GM21390 (cell line): ENCODE measurements around the gene TBX18.

ENCODE experiments used
- ATAC-seq: cut with Tn5 transposase; IDR thresholded peaks from one replicate; pipeline ENCODE4 v1.9.1; 2021; ENCODE audit not compliant: unreplicated experiment

TBX18 gene

DNA sequence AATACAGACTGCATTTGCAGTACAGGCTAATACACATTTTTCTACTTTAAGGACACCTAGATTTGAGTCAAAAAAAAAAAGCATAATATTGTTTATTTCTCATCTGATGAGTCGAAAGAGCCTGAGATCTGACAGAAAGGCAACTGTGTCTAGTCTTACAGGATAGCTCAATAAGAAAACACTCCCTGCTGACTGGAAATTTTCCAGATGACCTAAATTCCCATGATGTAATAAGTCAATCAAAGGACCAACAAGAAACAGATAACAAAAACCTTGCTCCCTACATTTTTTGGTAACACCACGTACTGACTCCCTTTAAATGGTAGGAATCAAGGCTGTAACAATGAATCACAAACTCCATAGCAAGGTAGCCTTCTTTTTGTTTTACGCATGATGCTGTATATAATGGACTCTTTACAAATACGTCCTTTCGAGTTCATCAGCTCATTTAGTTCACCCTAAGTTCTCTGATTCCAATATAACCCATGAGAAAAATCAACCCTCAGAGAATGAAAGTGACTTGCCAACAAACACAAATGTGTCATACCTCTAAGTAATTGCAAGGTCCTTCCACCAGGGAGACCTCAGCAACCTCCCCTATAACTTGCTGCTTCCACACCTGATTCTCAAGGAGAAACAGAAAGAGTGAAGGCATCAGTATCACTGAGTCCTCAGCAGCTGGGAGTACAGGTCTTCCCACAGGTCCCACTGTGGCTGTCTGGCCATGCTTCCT, 12.1 kb downstream of the TBX18 start:
- no peak for ATAC-seq

- no peak for ATAC-seq
Observed at GRCh38 chr6:84749181-84749580, 15.2 kb downstream of the TBX18 start.

DNA sequence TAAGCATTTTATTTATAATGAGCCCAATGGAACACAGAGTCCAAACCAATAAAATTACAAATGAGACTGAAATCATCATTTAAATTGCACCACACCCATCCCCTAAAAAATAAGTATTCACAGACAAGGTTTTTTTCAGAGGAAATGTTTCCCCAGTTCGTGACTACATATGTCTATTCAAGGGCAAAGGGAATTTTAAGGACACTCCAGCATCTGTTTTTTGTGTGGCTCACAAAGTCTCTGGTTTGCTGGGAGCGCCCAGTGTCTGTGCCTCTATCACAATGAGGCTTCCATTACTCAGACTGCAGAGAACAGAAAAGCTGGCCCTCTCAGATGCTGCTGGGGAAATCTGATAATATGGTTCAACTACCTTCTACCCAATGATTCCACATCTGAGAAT, 16.0 kb downstream of the TBX18 start:
- no peak for ATAC-seq

- ATAC-seq, result no peak
Observed at GRCh38 chr6:84743616-84744015, 20.8 kb downstream of the TBX18 start.

DNA sequence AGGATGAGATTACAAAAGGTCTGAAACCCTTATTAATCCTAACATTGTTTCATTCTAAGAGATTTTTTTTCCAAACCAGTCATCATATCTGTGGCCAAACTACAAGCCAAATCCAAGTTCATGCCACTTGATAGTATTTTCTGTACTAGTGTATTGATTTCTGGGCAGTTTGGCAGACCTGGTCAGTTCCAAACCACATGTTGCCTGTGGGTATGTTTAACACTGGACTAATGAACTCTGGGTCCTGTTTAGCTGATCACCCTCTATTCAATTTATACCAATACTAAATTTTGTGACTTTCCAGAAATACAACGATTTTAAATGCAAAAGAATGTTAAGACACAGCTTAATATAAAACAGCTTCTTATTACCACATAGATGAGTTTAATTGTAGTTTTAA, 24.0 kb downstream of the TBX18 start:
- no peak for ATAC-seq

GRCh38 chr6:84739866-84740208, 24.6 kb downstream of the TBX18 start:
- no peak for ATAC-seq

- no peak for ATAC-seq
Observed at GRCh38 chr6:84738996-84739865, 25.2 kb downstream of the TBX18 start.

DNA sequence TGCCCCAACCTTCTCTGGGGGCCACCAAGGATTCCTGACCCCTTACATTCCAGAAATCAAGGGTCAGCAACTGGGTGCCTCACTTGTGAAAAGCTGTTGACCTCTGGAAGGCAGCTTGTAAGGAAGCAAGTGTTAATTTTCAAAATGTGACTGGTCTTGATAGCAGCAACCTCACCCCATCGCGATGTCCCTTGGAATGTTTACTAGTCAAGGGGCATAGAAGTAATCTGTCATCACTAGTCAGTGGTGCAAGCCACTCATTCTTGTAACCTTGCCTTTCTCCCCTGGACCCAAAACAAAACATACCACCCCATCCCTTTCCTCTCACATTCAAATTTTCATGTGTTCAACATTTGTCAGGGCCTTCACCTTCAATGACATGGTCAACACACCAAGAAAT, 30.5 kb downstream of the TBX18 start:
- ATAC-seq, result no peak

DNA sequence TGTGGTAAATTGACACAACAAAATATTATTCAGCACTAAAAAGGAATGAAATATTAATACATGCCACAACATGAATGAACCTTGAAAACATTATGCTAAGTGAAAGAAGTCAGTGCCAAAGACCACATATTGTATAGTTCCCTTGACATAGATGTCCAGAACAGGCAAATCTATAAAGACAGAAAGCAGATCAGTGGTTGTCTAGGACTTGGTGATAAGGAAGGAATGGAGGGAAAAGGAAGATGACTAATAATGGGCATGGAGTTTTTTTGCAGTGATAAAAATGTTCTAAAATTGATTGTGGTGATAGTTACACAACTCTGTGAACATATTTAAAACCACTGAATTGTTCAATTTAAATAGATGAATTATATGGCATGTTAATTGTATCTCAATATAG, 32.5 kb downstream of the TBX18 start:
- ATAC-seq, result no peak

GRCh38 chr6:84731401-84731800, 33.0 kb downstream of the TBX18 start:
- ATAC-seq, result no peak

GRCh38 chr6:84728602-84729001, 35.8 kb downstream of the TBX18 start:
- no peak for ATAC-seq

DNA sequence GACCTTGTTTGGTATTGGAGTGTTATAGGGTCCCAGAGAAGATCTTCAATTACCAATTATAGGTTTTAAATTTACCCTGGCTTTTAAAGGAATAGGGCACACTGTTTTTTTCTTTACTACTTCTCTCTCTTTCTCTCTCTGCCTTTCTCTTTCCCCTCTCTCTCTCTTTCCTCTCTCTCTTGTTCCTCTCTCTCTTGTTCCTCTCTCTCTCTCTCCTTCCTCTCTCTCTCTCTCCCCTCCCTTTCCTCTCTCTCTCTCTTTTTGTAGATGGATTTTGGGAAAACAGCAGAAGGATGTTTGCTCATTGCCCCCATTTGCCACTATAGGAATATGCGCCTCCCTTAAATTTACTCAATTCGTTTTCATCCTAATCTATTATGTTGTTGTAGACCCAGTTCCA, 45.2 kb downstream of the TBX18 start:
- no peak for ATAC-seq

DNA sequence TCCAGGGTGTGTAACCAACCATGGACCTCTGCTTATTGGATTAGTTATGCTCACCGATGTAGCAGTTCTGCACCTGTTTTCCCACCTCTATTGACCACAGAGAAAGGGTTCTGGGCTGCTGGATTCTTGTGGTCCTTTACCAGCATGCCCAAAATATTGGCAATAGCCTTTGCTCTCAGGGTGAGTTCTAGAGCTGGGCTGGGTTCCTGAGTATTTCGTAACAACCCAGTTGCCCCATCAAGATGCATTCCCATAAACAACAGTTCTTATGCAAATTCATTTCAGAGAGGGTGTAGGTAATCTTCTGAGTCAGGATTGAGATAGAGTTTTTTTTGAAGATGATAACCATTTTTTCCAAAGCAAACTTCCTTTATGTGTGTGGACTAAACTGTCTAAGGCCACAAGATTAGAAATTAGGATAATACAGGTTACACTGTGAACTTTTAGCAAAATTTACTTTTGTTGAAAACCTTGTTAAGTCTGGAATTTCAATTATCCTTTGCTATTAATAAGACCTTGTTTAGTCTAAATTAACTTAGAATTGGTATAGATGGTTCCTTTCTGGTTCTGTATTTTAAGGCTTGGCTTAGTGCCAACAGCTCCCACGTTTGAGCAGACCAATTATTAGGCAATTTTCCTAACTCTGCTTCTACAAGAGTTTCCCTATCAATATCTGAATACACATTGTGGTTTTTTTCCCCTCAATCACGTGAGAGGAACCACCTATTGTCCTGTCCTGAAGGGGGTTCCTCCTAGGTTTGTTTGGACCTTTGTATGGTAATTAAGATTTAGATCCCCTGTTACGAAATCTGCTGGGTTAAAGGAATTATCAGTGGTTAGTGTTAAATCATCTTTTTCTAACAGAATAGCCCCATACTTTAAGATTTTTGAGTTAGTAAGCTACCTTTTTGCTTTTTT, 46.1 kb downstream of the TBX18 start:
- no peak for ATAC-seq

- ATAC-seq, result no peak
Observed at GRCh38 chr6:84709121-84709520, 55.3 kb downstream of the TBX18 start.

DNA sequence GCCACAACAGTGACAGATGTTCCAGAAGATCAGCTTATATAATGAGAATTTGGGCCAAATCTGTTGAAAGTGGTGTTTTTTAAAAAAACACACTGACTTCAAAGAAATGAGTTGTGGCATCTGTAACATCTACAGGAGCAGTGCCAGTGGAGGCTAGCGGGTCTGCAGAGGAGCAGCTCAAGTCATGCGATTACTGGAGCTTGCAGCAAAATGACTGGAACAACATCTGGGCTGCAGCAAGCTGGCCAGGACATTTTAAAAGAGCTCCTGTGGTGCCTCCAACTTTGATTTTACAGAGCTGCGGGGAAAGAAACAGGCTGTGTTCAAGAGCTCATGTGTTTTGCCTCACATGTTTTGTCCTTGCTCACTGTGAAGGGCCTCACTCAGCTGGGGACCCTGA, 57.2 kb downstream of the TBX18 start:
- ATAC-seq, result no peak

DNA sequence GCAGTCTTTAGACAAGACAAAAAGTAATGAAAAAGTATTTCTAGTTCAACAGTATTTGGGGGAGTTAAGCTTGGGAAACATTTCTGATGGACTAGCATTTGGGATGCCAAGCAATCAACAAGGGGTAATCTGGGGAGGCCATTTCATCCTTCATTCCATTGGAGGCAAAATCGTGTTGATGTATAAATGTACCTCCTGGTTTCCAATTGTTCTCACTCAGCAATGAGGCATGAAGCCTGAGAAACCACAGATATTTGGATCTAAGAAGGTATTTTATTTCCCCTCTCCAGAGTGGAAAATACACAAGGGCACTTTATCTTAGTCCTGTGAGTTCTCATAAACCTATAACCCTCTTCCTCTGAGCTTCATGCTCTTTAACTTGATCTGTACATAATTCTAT, 68.2 kb downstream of the TBX18 start:
- no peak for ATAC-seq

GRCh38 chr6:84691978-84692623, 72.3 kb downstream of the TBX18 start:
- no peak for ATAC-seq

- no peak for ATAC-seq
Observed at GRCh38 chr6:84688141-84688873, 76.1 kb downstream of the TBX18 start.

DNA sequence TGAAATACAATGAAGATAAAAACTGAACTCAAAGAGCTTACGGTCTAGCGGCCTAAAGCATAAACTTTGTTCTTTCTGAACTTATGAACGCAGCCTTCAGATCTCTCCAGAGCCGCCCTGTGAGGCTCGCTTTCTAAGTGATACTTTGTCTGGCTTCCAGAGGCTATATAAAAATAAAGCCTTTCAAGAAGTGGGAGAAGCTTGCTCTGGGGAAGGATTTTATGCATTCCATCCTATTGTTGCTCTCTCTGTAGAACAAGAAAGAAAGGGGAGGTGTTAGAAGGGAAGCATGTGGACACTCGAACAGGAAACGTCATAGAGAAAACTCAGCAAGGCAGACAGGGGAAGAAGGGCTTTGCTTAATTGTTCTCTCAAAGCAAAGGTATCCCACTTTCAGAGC, 77.0 kb downstream of the TBX18 start:
- no peak for ATAC-seq

- peak; percentile 71 for ATAC-seq
Observed at GRCh38 chr6:84685983-84686584, 78.3 kb downstream of the TBX18 start.
